Hepatocyte (in vitro differentiated cells): ENCODE results near the gene SHMT2. TPM values are rescaled to one million over a fixed set of nuclear protein-coding genes. Genes with fewer than 3 reads are reported as not detected.
A peak's percentile ranks its signal among the peaks of the same experiment; 100 is the strongest.
"Not testable (repeated sequence)": the region's sequence is repeated elsewhere in the genome, so short reads cannot be mapped to it uniquely, and the experiment has no call there.

Experiments
- DNase-seq: peaks from one replicate; pipeline ENCODE4 v3.0.0-alpha.2; 2016; ENCODE audit warnings: low spot score
- H2AFZ ChIP-seq: fragments of 200-600 bp; sonication (generic); 2 replicates; pipeline ENCODE4 v1.6.0; 2016; ENCODE audit warnings: antibody characterized with exemption, mild to moderate bottlenecking
- H3K27ac ChIP-seq: fragments of 200-600 bp; sonication (generic); 2 replicates; pipeline ENCODE4 v1.5.1; 2016; ENCODE audit warnings: mild to moderate bottlenecking
- H3K27me3 ChIP-seq: fragments of 200-600 bp; sonication (generic); 2 replicates; pipeline ENCODE4 v1.6.1; 2016
- H3K36me3 ChIP-seq: fragments of 200-600 bp; sonication (generic); replicated peaks from 2 replicates; pipeline ENCODE4 v1.5.1; 2016; ENCODE audit warnings: low read depth; ENCODE audit not compliant: insufficient read depth
- H3K4me1 ChIP-seq: fragments of 200-600 bp; sonication (generic); 2 replicates; pipeline ENCODE4 v1.5.1; 2016; ENCODE audit warnings: mild to moderate bottlenecking, moderate library complexity; ENCODE audit not compliant: insufficient read depth
- H3K4me2 ChIP-seq: fragments of 200-600 bp; sonication (generic); 2 replicates; pipeline ENCODE4 v1.6.0; 2016
- H3K4me3 ChIP-seq: fragments of 200-600 bp; sonication (generic); 2 replicates; pipeline ENCODE4 v1.5.1; 2016; ENCODE audit warnings: mild to moderate bottlenecking
- H3K79me2 ChIP-seq: fragments of 200-600 bp; sonication (generic); 2 replicates; pipeline ENCODE4 v1.6.0; 2017; ENCODE audit warnings: mild to moderate bottlenecking
- H3K9me2 ChIP-seq: fragments of 200-600 bp; sonication (generic); replicated peaks from 2 replicates; pipeline ENCODE4 v1.6.0; 2017; ENCODE audit warnings: mild to moderate bottlenecking; ENCODE audit not compliant: insufficient read depth
- H3K9me3 ChIP-seq: fragments of 200-600 bp; sonication (generic); 2 replicates; pipeline ENCODE4 v1.5.1; 2016; ENCODE audit warnings: low read depth, mild to moderate bottlenecking
- H4K20me1 ChIP-seq: fragments of 200-600 bp; sonication (generic); 2 replicates; pipeline ENCODE4 v1.6.0; 2016; ENCODE audit warnings: mild to moderate bottlenecking; ENCODE audit not compliant: insufficient read depth, poor library complexity, severe bottlenecking
- EZH2 ChIP-seq: fragments of 200-600 bp; sonication (generic); IDR thresholded peaks from 2 replicates; pipeline ENCODE4 v1.6.1; 2016; ENCODE audit warnings: antibody characterized with exemption, mild to moderate bottlenecking, borderline replicate concordance
- EZH2phosphoT487 ChIP-seq: fragments of 200-600 bp; sonication (generic); IDR thresholded peaks from one replicate; pipeline ENCODE4 v1.6.1; 2018; ENCODE audit warnings: antibody characterized with exemption, mild to moderate bottlenecking, low read depth, moderate library complexity; ENCODE audit not compliant: unreplicated experiment, severe bottlenecking
- WGBS: methylation state at CpG from one replicate; pipeline ENCODE4 v1.1.6; 2016; ENCODE audit warnings: low lambda C conversion rate; ENCODE audit errors: missing lambda C conversion rate; 5-methylcytosine and 5-hydroxymethylcytosine counted together
- polyA plus RNA-seq: library from polyadenylated mRNA; unstranded; fragments of >200 nt; fragmentation: Nextera tagmentation; extraction: Ambion mirVana; gene quantifications from 2 replicates; pipeline ENCODE4 v1.2.1, GENCODE V29; 2016
- total RNA-seq: library from RNA; depleted of rRNA; stranded (reverse); fragments of >200 nt; gene quantifications from 2 replicates; pipeline ENCODE4 v1.2.3, GENCODE V29; 2014
- TF ChIP-seq, protein P1 (sequence below): fragments of 200-600 bp; sonication (generic); IDR thresholded peaks from 2 replicates; pipeline ENCODE4 v1.5.1; 2016; ENCODE audit warnings: antibody characterized with exemption, mild to moderate bottlenecking; ENCODE audit not compliant: poor library complexity

SHMT2 gene
- total and polyA plus RNA-seq, 2 experiments from 2014 or later, result 126 to 168 TPM

DNA sequence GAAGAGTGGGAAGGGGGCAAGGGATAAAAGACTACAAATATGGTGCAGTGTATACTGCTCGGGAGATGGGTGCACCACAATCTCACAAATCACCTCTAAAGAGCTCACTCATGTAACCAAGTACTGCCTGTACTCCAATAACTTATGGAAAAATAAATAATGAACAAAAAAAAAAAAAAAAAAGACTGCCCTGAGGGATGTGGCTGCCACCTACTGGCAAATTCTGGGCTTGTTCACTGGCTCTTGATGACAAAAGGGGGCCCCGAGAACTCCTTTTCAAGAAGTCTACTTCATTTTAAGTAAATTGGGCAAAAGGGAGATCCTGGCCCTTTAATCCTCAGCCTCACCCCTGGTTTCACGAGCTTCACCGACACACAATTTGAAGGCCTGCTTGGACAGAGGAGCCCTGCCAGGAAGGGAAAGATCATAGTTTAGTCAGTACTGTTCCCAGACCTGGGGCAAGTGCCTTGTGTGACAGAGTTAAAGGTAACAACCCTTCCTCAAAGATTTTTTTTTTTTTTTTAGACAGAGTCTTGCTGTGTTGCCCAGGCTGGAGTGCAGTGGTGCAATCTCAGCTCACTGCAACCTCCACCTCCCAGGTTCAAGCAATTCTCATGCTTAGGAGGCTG lies 47.5 kb downstream of the SHMT2 start:
- no peaks in the 10 kb centered on the region for H3K27me3 ChIP-seq
- TF ChIP-seq, protein P1, sequence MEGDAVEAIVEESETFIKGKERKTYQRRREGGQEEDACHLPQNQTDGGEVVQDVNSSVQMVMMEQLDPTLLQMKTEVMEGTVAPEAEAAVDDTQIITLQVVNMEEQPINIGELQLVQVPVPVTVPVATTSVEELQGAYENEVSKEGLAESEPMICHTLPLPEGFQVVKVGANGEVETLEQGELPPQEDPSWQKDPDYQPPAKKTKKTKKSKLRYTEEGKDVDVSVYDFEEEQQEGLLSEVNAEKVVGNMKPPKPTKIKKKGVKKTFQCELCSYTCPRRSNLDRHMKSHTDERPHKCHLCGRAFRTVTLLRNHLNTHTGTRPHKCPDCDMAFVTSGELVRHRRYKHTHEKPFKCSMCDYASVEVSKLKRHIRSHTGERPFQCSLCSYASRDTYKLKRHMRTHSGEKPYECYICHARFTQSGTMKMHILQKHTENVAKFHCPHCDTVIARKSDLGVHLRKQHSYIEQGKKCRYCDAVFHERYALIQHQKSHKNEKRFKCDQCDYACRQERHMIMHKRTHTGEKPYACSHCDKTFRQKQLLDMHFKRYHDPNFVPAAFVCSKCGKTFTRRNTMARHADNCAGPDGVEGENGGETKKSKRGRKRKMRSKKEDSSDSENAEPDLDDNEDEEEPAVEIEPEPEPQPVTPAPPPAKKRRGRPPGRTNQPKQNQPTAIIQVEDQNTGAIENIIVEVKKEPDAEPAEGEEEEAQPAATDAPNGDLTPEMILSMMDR, result peak; percentile 41
- no peak for TF ChIP-seq EZH2
- peaks cover 13% of the 10 kb centered on the region for H3K4me1 ChIP-seq
- H3K4me3 ChIP-seq, result no peak overlapping the region
- H4K20me1 ChIP-seq, result no peaks in the 10 kb centered on the region
- no peaks in the 10 kb centered on the region for H3K36me3 ChIP-seq
- no peak overlapping the region for H3K4me2 ChIP-seq
- 80% methylated on average over 4 of the region's 4 CpGs for WGBS
- no peaks in the 10 kb centered on the region for H3K9me2 ChIP-seq
- no peak overlapping the region for H3K27ac ChIP-seq
- DNase-seq, result peak; percentile 40
- no peaks in the 10 kb centered on the region for H3K9me3 ChIP-seq
- no peak overlapping the region for H2AFZ ChIP-seq
- no peaks in the 10 kb centered on the region for H3K79me2 ChIP-seq

DNA sequence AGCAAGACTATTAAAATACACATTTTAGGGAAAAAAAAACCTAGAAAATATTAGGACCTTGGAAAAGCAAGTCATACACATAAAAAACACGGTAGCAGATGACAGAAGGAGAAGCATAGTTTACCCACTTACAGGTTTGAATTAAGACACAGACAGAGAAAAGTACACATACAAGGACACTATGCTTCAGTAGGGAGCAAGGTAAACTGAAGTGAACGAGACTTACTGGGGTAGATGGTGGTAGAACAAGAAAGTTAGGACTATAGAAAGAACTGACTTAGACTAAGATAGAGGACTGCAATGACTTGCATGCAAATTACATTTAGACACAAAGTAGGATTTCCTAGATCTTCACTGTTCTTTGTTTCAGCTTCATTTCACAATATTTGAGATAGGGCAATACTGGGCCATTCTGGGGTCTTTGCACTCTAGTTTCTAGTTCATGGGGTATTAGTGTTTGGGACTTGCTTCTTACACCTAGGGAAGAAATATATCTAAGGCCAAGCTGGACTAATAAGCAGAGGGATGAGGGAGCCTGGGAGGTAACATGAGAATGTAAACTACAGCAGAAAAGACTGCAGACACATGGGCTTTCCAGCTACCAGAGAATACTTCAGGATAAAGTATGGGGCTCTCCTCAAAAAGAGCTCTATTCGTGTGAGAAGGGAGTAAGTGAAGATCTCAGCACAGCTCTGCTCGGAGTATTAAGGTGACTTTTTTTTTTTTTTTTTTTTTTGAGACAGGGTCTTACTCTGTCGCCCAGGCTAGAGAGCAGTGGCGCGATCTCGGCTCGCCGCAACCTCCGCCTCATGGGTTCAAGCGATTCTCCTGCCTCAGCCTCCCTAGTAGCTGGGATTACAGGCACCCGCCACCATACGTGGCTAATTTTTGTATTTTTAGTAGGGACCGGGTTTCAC lies 49.2 kb downstream of the SHMT2 start:
- no peaks in the 10 kb centered on the region for H3K9me2 ChIP-seq
- H3K79me2 ChIP-seq, result no peaks in the 10 kb centered on the region
- H4K20me1 ChIP-seq, result no peaks in the 10 kb centered on the region
- DNase-seq, result no peak
- no peak overlapping the region for H3K27ac ChIP-seq
- H3K9me3 ChIP-seq, result no peaks in the 10 kb centered on the region
- H3K27me3 ChIP-seq, result no peaks in the 10 kb centered on the region
- no peak for TF ChIP-seq EZH2
- TF ChIP-seq, protein P1, result no peak
- TF ChIP-seq EZH2phosphoT487, result no peak
- no peak overlapping the region for H3K4me3 ChIP-seq
- no peaks in the 10 kb centered on the region for H3K36me3 ChIP-seq
- H2AFZ ChIP-seq, result no peak overlapping the region
- peaks cover 13% of the 10 kb centered on the region for H3K4me1 ChIP-seq
- no peak overlapping the region for H3K4me2 ChIP-seq
- 95% methylated on average over 15 of the region's 15 CpGs for WGBS

DNA sequence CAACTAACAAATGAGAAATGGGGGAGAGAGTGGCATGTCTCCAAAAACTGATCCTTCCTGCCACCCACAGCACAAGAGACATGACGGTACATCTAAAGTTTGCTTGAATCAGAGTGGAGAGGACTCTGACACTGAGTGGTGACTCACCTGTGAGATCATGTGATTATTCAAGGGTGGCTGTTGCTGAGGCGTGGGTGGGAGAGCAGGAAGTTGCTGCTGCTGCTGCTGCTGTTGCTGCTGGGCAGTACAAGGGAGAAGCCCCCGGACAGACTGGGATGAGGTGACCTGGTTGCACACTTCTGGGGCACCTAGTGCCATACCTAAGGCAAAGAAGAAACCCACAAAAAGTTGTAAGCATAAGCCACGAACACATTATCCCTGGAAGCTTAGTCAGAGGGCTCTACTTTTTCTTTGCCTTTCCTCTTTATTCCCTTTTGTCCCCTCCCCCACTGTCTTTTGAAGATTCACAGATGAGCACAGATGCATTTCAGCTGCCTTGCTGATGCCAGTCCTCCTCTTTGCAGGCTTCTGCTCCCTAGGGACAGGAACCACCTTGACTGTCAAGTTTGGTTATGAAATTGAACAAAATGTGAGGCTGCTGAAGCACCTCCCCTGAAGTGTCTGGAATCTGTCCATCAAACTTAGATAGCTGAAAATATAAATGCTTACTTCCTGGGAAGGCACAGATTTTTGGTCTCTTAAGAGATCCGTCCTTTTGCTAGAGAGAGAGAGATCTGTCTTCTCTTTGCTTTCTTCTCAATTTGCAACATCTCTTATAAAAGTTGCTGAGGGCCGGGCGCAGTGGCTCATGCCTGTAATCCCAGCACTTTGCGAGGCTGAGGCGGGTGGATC lies 50.9 kb downstream of the SHMT2 start:
- peak; percentile 88 for DNase-seq
- 55% methylated on average over 9 of the region's 9 CpGs for WGBS
- H3K36me3 ChIP-seq, result no peaks in the 10 kb centered on the region
- no peaks in the 10 kb centered on the region for H3K79me2 ChIP-seq
- no peaks in the 10 kb centered on the region for H3K9me2 ChIP-seq
- peaks cover 13% of the 10 kb centered on the region for H3K4me1 ChIP-seq
- no peak overlapping the region for H2AFZ ChIP-seq
- no peaks in the 10 kb centered on the region for H4K20me1 ChIP-seq
- no peak overlapping the region for H3K4me3 ChIP-seq
- H3K9me3 ChIP-seq, result no peaks in the 10 kb centered on the region
- no peak for TF ChIP-seq EZH2phosphoT487
- no peak for TF ChIP-seq EZH2
- TF ChIP-seq, protein P1, result no peak
- H3K27me3 ChIP-seq, result no peaks in the 10 kb centered on the region
- peak overlapping the region; percentile 59 for H3K4me2 ChIP-seq
- peak overlapping the region; percentile 88 for H3K27ac ChIP-seq

DNA sequence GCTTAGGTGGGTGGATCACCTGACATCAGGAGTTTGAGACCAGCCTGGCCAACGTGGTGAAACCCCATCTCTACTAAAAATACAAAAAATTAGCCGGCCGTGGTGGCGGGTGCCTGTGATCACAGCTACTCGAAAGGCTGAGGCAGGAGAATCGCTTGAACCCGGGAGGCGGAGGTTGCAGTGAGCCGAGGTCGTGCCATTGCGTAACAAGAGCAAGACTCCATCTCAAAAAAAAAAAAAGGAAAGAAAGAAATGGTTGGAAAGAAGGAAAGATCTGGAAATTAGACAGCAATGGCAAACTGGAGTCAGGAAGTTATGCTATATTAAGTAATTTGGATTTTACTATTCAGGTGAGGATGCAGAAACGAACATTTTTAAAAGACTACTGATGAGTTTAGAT lies 52.6 kb downstream of the SHMT2 start:
- H3K36me3 ChIP-seq, H4K20me1 ChIP-seq, H3K9me2 ChIP-seq, H3K79me2 ChIP-seq, H3K27me3 ChIP-seq, H3K4me3 ChIP-seq, DNase-seq, H3K27ac ChIP-seq, H3K9me3 ChIP-seq, H2AFZ ChIP-seq, H3K4me2 ChIP-seq: not testable (repeated sequence)
- WGBS, result 95% methylated on average over 12 of the region's 12 CpGs
- peaks cover 13% of the 10 kb centered on the region for H3K4me1 ChIP-seq
